H1 (cell line): Measurements from ENCODE around the gene SAMD14.

Experiments used
- ATF3 ChIP-seq: IDR thresholded peaks from 2 replicates; pipeline ENCODE4 v1.6.1; 2011; ENCODE audit warnings: low read depth, mild to moderate bottlenecking, low read length; ENCODE audit not compliant: insufficient read depth
- CTCF ChIP-seq, 3 experiments: IDR thresholded peaks; 1 replicate in 2 of 3; 2 replicates in 1 of 3; pipeline versions ENCODE4 v1.5.1 to v1.6.1; 2011; ENCODE audit warnings: low read length in 3 of 3, mild to moderate bottlenecking in 3 of 3, inconsistent platforms in 2 of 3, low read depth in 1 of 3, moderate library complexity in 1 of 3; ENCODE audit not compliant: insufficient read depth in 1 of 3; ENCODE audit errors: control extremely low read depth in 1 of 3
- EP300 ChIP-seq, 2 experiments: IDR thresholded peaks; 1 replicate in 1 of 2; 2 replicates in 1 of 2; pipeline ENCODE4 v1.6.1; 2011 to 2012; ENCODE audit warnings: low read depth in 2 of 2, low read length in 2 of 2, mild to moderate bottlenecking in 2 of 2, borderline replicate concordance in 1 of 2, inconsistent platforms in 1 of 2, moderate library complexity in 1 of 2
- EZH2 ChIP-seq: fragments of 200-600 bp; sonication (generic); IDR thresholded peaks from 2 replicates; pipeline ENCODE4 v1.7.1; 2012; ENCODE audit warnings: low read depth, mild to moderate bottlenecking, moderate library complexity, low read length, inconsistent platforms; ENCODE audit not compliant: severe bottlenecking
- GABPA ChIP-seq: IDR thresholded peaks from 2 replicates; pipeline ENCODE4 v1.6.1; 2011; ENCODE audit warnings: mild to moderate bottlenecking, low read length, moderate library complexity, borderline replicate concordance; ENCODE audit not compliant: insufficient read depth
- PHF8 ChIP-seq: fragments of 200-600 bp; sonication (generic); conservative IDR thresholded peaks from 2 replicates; pipeline ENCODE4 v1.7.1; 2012; ENCODE audit warnings: low read depth, mild to moderate bottlenecking, inconsistent platforms, low read length, moderate library complexity
- POLR2A ChIP-seq, 2 experiments: IDR thresholded peaks; 1 replicate in 1 of 2; 2 replicates in 1 of 2; pipeline ENCODE4 v1.6.1; 2011; ENCODE audit warnings: low read depth in 2 of 2, low read length in 2 of 2, mild to moderate bottlenecking in 2 of 2; ENCODE audit errors: control extremely low read depth in 1 of 2
- POLR2AphosphoS5 ChIP-seq: IDR thresholded peaks from 2 replicates; pipeline ENCODE4 v1.6.1; 2011; ENCODE audit warnings: low read depth, low read length
- RXRA ChIP-seq: IDR thresholded peaks from 2 replicates; pipeline ENCODE4 v1.6.1; 2011; ENCODE audit warnings: low read depth, mild to moderate bottlenecking, low read length, moderate library complexity; ENCODE audit not compliant: insufficient read depth
- SIN3A ChIP-seq, 2 experiments: IDR thresholded peaks in 1 of 2; conservative IDR thresholded peaks in 1 of 2; 2 replicates each; pipeline ENCODE4 v1.6.1; 2011 to 2012; ENCODE audit warnings: low read length in 2 of 2, improper control_type of control experiment in 1 of 2, low read depth in 1 of 2, mild to moderate bottlenecking in 1 of 2
- SP2 ChIP-seq: IDR thresholded peaks from 2 replicates; pipeline ENCODE4 v1.6.1; 2012; ENCODE audit warnings: mild to moderate bottlenecking, low read length, inconsistent platforms
- TEAD4 ChIP-seq: IDR thresholded peaks from 2 replicates; pipeline ENCODE4 v1.6.1; 2012; ENCODE audit warnings: low read depth, low read length, inconsistent platforms, mixed read lengths

GRCh38 chr17:50157891-50158290, 27.9 kb upstream of the SAMD14 start:
- no peak for TF ChIP-seq POLR2AphosphoS5
- no peak for TF ChIP-seq EP300 (IDR thresholded peaks at IDR 0.05; ENCODE audit: borderline replicate concordance in 1 of 2, low read depth in 2 of 2, low read length in 2 of 2)
- no peak for TF ChIP-seq SIN3A (conservative IDR thresholded peaks at IDR 0.05 in 1 of 2, IDR thresholded peaks at IDR 0.05 in 1 of 2; ENCODE audit: low read depth in 1 of 2, low read length in 2 of 2)
- TF ChIP-seq CTCF (IDR thresholded peaks at IDR 0.05; ENCODE audit: control extremely low read depth in 1 of 3, insufficient read depth in 1 of 3, low read depth in 1 of 3, low read length in 3 of 3), result no peak
- no peak for TF ChIP-seq RXRA
- no peak for TF ChIP-seq GABPA
- no peak for TF ChIP-seq ATF3
- TF ChIP-seq PHF8, result no peak
- TF ChIP-seq EZH2, result no peak
- no peak for TF ChIP-seq SP2
- no peak for TF ChIP-seq TEAD4
- TF ChIP-seq POLR2A (IDR thresholded peaks at IDR 0.05; ENCODE audit: control extremely low read depth in 1 of 2, low read depth in 2 of 2, low read length in 2 of 2), result no peak
